Lower lobe of right lung (tissue), 2 donors: ENCODE data around the gene SH2D3A. TPM values are rescaled to one million over a fixed set of nuclear protein-coding genes. Genes with fewer than 3 reads are reported as not detected.
"Not testable (repeated sequence)": the region's sequence is repeated elsewhere in the genome, so short reads cannot be mapped to it uniquely, and the experiment has no call there.

Source experiments
- ATAC-seq, 2 donors: fragments of 200-7000 bp; cut with Tn5 transposase; one replicate each; pipeline ENCODE4 v1.9.1; 2020 to 2022; ENCODE audit warnings: mild to moderate bottlenecking in 2 of 2, moderate library complexity in 2 of 2
- DNase-seq: peaks from one replicate; pipeline ENCODE4 v3.0.0-alpha.2; 2020
- H3K27ac ChIP-seq: fragments of 200-600 bp; one replicate; pipeline ENCODE4 v1.8.0; 2022
- H3K27me3 ChIP-seq: fragments of 200-600 bp; one replicate; pipeline ENCODE4 v1.8.0; 2022; ENCODE audit warnings: low read depth
- H3K36me3 ChIP-seq: fragments of 200-600 bp; one replicate; pipeline ENCODE4 v1.8.0; 2022; ENCODE audit warnings: mild to moderate bottlenecking
- H3K4me1 ChIP-seq: fragments of 200-600 bp; one replicate; pipeline ENCODE4 v1.8.0; 2022
- H3K4me3 ChIP-seq: fragments of 200-600 bp; one replicate; pipeline ENCODE4 v1.8.0; 2022; ENCODE audit warnings: mild to moderate bottlenecking
- H3K9me3 ChIP-seq: fragments of 200-600 bp; one replicate; pipeline ENCODE4 v1.8.0; 2022
- CTCF ChIP-seq: fragments of 200-600 bp; IDR thresholded peaks from one replicate; pipeline ENCODE4 v1.8.0; 2022; ENCODE audit warnings: antibody characterized with exemption, mild to moderate bottlenecking
- intact Hi-C: fragments of 100-400 bp; cut with DNase I; formaldehyde crosslinking; loops from one replicate; pipeline ENCODE4 v1.11.0; 2022
- total RNA-seq: library from RNA; stranded (reverse); fragmentation: NEBNext Ultra II Directional; extraction: Animal tissue kit (Norgen Biotek cat#: 25700); gene quantifications from one replicate; pipeline ENCODE4 v1.2.1, GENCODE V29; 2021
- donor health status: DM: no; HTN: yes; CAD: no; lungs with severe emphysema.

SH2D3A gene
- total RNA-seq, 1 donor from 2014 or later = 21.2 TPM

GRCh38 chr19:6752256-6753177 is 14.7 kb downstream of the SH2D3A start:
- no peaks in the 10 kb centered on the region for H3K9me3 ChIP-seq
- H3K4me3 ChIP-seq = peak overlapping the region; percentile 50
- no peak for DNase-seq
- H3K36me3 ChIP-seq = peaks cover 58% of the 10 kb centered on the region
- intact Hi-C loops = no loop called here
- no peak for TF ChIP-seq CTCF
- peak overlapping the region; percentile 76 for H3K27ac ChIP-seq
- H3K4me1 ChIP-seq = peaks cover 19% of the 10 kb centered on the region
- ATAC-seq = peak; percentile 1 to 2
- no peaks in the 10 kb centered on the region for H3K27me3 ChIP-seq

GRCh38 chr19:6751189-6751588 is 16.0 kb downstream of the SH2D3A start:
- Histone ChIP-seq H3K9me3 (no peaks in the 10 kb centered on the region), H3K27me3 (no peaks in the 10 kb centered on the region), H3K4me1 (peaks cover 19% of the 10 kb centered on the region), H3K36me3 (peaks cover 71% of the 10 kb centered on the region), H3K27ac (no peak overlapping the region), H3K4me3 (no peak overlapping the region)
- no peak for TF ChIP-seq CTCF
- ATAC-seq (no peak), DNase-seq (no peak)
- intact Hi-C loops = no loop called here

- Histone ChIP-seq H3K4me1 (peaks cover 26% of the 10 kb centered on the region), H3K36me3 (peaks cover 82% of the 10 kb centered on the region)
- intact Hi-C loops = no loop called here
These were observed 17.2 kb downstream of the SH2D3A start for GRCh38 chr19:6750062-6750461.

GRCh38 chr19:6748543-6748942 is 18.7 kb downstream of the SH2D3A start:
- Histone ChIP-seq H3K36me3 (peaks cover 89% of the 10 kb centered on the region), H3K4me1 (peaks cover 39% of the 10 kb centered on the region)
- H3K9me3 ChIP-seq, H3K4me3 ChIP-seq, H3K27me3 ChIP-seq, ATAC-seq, H3K27ac ChIP-seq, intact Hi-C loops: not testable (repeated sequence)
- DNase-seq = peak; percentile 64

More at GRCh38 chr19:6750062-6750461, 17.2 kb downstream of the SH2D3A start:
- TF ChIP-seq CTCF = no peak
- Histone ChIP-seq H3K27me3 (no peaks in the 10 kb centered on the region), H3K27ac (no peak overlapping the region), H3K4me3 (no peak overlapping the region), H3K9me3 (no peaks in the 10 kb centered on the region)
- DNase-seq (no peak), ATAC-seq (no peak)

GRCh38 chr19:6745965-6746364 is 21.3 kb downstream of the SH2D3A start:
- peaks cover 51% of the 10 kb centered on the region for H3K4me1 ChIP-seq
- no peak overlapping the region for H3K27ac ChIP-seq
- ATAC-seq (no peak), DNase-seq (no peak)
- no peak for TF ChIP-seq CTCF
- H3K27me3 ChIP-seq = no peaks in the 10 kb centered on the region
- peaks cover 79% of the 10 kb centered on the region for H3K36me3 ChIP-seq
- no peaks in the 10 kb centered on the region for H3K9me3 ChIP-seq
- no peak overlapping the region for H3K4me3 ChIP-seq
- intact Hi-C loops = no loop called here
